ENCODE data around the gene TMBIM6. TPM values are rescaled to one million over a fixed set of nuclear protein-coding genes. Genes with fewer than 3 reads are reported as not detected.

Gene TMBIM6
- total RNA-seq, 2 experiments from 2014 or later = 120 to 170 TPM

- peaks cover 10% of the 10 kb centered on the region; the same call in 1 of the 2 replicates for H4K20me1 ChIP-seq (ENCODE audit: insufficient read depth, low read length)
- H3K4me2 ChIP-seq (ENCODE audit: low read length) = peak overlapping the region; percentile 51
- no peak overlapping the region for H3K4me3 ChIP-seq (ENCODE audit: low read depth, low read length, poor library complexity, severe bottlenecking)
- DNase-seq (ENCODE audit: low spot score) = no peak
- H3K27ac ChIP-seq (ENCODE audit: low read depth, low read length, poor library complexity, severe bottlenecking) = peak overlapping the region; percentile 23
- ChIA-PET POLR2A (interaction anchor here (0.5 to 3.4 kb wide), 16 partner anchors 10 to 65 kb away, joined by 3 to 18 read pairs (median 6); no protein-coding TSS in a partner anchor), CTCF (ENCODE audit: unreplicated experiment) (interaction anchor here (1.0 to 2.6 kb wide), 5 partner anchors 27 to 40 kb away, joined by 3 to 11 read pairs (median 3); partner anchors contain the start of gene TMBIM6)
- intact Hi-C loops (cut with micrococcal nuclease; ENCODE audit: unreplicated experiment) = no loop called here
- no peaks in the 10 kb centered on the region for H3K9me2 ChIP-seq (ENCODE audit: insufficient read depth, low read length)
- no TSS peak for BruUV-seq (replicated peaks)
- peaks cover 85% of the 10 kb centered on the region for H3K4me1 ChIP-seq (ENCODE audit: insufficient read depth, low read length, poor library complexity, severe bottlenecking)
- H3K79me2 ChIP-seq (ENCODE audit: insufficient read depth, low read depth, low read length) = peaks cover 70% of the 10 kb centered on the region
- H3K36me3 ChIP-seq (ENCODE audit: insufficient read depth, low read length) = no peaks in the 10 kb centered on the region
- H2AFZ ChIP-seq (ENCODE audit: low read length) = no peak overlapping the region
- TF ChIP-seq EZH2phosphoT487 (IDR thresholded peaks at IDR 0.05; ENCODE audit: borderline replicate concordance, low read depth, low read length) = no peak
- no peak for TF ChIP-seq CTCF (conservative IDR thresholded peaks at IDR 0.05; ENCODE audit: low read length)
- H3K9me3 ChIP-seq (ENCODE audit: low read length) = no peaks in the 10 kb centered on the region
These were observed 38.6 kb upstream of the TMBIM6 start for GRCh38 chr12:49702676-49703215.

- H3K27ac ChIP-seq (ENCODE audit: low read depth, low read length, poor library complexity, severe bottlenecking) = peak overlapping the region; percentile 23
- H3K36me3 ChIP-seq (ENCODE audit: insufficient read depth, low read length) = no peaks in the 10 kb centered on the region
- H3K4me2 ChIP-seq (ENCODE audit: low read length) = peak overlapping the region; percentile 51
- H3K79me2 ChIP-seq (ENCODE audit: insufficient read depth, low read depth, low read length) = peaks cover 62% of the 10 kb centered on the region
- no TSS peak for BruUV-seq (replicated peaks)
- peak; percentile 36 for DNase-seq (ENCODE audit: low spot score)
- POLR2A ChIA-PET = interaction anchor here (0.7 to 3.4 kb wide), 18 partner anchors 11 to 337 kb away, joined by 3 to 18 read pairs (median 6); partner anchors contain the start of gene SPATS2
- intact Hi-C loops (cut with micrococcal nuclease; ENCODE audit: unreplicated experiment) = no loop called here
- no peak overlapping the region for H3K4me3 ChIP-seq (ENCODE audit: low read depth, low read length, poor library complexity, severe bottlenecking)
- peaks cover 10% of the 10 kb centered on the region; the same call in 1 of the 2 replicates for H4K20me1 ChIP-seq (ENCODE audit: insufficient read depth, low read length)
- no peaks in the 10 kb centered on the region for H3K9me3 ChIP-seq (ENCODE audit: low read length)
- CTCF ChIA-PET (ENCODE audit: unreplicated experiment) = interaction anchor here (0.8 to 2.6 kb wide), 7 partner anchors 9 to 41 kb away, joined by 3 to 11 read pairs (median 3); partner anchors contain the start of gene TMBIM6
- H3K4me1 ChIP-seq (ENCODE audit: insufficient read depth, low read length, poor library complexity, severe bottlenecking) = peaks cover 76% of the 10 kb centered on the region
- H2AFZ ChIP-seq (ENCODE audit: low read length) = no peak overlapping the region
- TF ChIP-seq EZH2phosphoT487 (IDR thresholded peaks at IDR 0.05; ENCODE audit: borderline replicate concordance, low read depth, low read length) (no peak), CTCF (conservative IDR thresholded peaks at IDR 0.05; ENCODE audit: low read length) (no peak)
- H3K9me2 ChIP-seq (ENCODE audit: insufficient read depth, low read length) = no peaks in the 10 kb centered on the region
These were observed 37.7 kb upstream of the TMBIM6 start for GRCh38 chr12:49703647-49704137.

Data from OCI-LY7 (cell line).